Neural progenitor cell (in vitro differentiated cells): ENCODE measurements around the gene SMIM35. TPM values are rescaled to one million over a fixed set of nuclear protein-coding genes. Genes with fewer than 3 reads are reported as not detected.

Experiments used
- DNase-seq: peaks from one replicate; pipeline ENCODE4 v3.0.0-alpha.2; 2016; ENCODE audit warnings: low spot score
- H2AFZ ChIP-seq: fragments of 200-600 bp; sonication (generic); replicated peaks from 2 replicates; pipeline ENCODE4 v1.6.1; 2016; ENCODE audit warnings: antibody characterized with exemption
- H3F3A ChIP-seq: fragments of 200-600 bp; sonication (generic); 2 replicates; pipeline ENCODE4 v1.6.1; 2016; ENCODE audit warnings: antibody characterized with exemption, low read depth
- H3K27ac ChIP-seq: fragments of 200-600 bp; sonication (generic); 2 replicates; pipeline ENCODE4 v1.5.1; 2016; ENCODE audit warnings: mild to moderate bottlenecking
- H3K27me3 ChIP-seq: fragments of 200-600 bp; sonication (generic); 2 replicates; pipeline ENCODE4 v1.6.1; 2016; ENCODE audit warnings: mild to moderate bottlenecking, moderate library complexity
- H3K36me3 ChIP-seq: fragments of 200-600 bp; sonication (generic); 2 replicates; pipeline ENCODE4 v1.5.1; 2016
- H3K4me1 ChIP-seq: fragments of 200-600 bp; sonication (generic); 2 replicates; pipeline ENCODE4 v1.6.1; 2016; ENCODE audit warnings: mixed run types
- H3K4me2 ChIP-seq: fragments of 200-600 bp; sonication (generic); 2 replicates; pipeline ENCODE4 v1.6.1; 2016
- H3K4me3 ChIP-seq: fragments of 200-600 bp; sonication (generic); 2 replicates; pipeline ENCODE4 v1.5.1; 2016
- H3K79me2 ChIP-seq: fragments of 200-600 bp; sonication (generic); 2 replicates; pipeline ENCODE4 v1.6.1; 2016; ENCODE audit warnings: low read depth
- H3K9ac ChIP-seq: fragments of 200-600 bp; sonication (generic); 2 replicates; pipeline ENCODE4 v1.6.1; 2016
- H3K9me3 ChIP-seq: fragments of 200-600 bp; sonication (generic); 2 replicates; pipeline ENCODE4 v1.5.1; 2016; ENCODE audit warnings: low read depth
- H4K20me1 ChIP-seq: fragments of 200-600 bp; sonication (generic); 2 replicates; pipeline ENCODE4 v1.6.1; 2016; ENCODE audit warnings: low read depth
- H3K27ac Mint-ChIP-seq: 3 replicates; pipeline ENCODE4 v1.8.0; 2021; ENCODE audit warnings: mixed read lengths
- H3K27me3 Mint-ChIP-seq: 2 replicates; pipeline ENCODE4 v1.8.0; 2022; ENCODE audit warnings: low read depth, mild to moderate bottlenecking, inconsistent platforms, moderate library complexity, mixed read lengths; ENCODE audit not compliant: insufficient read depth
- H3K36me3 Mint-ChIP-seq: 3 replicates; pipeline ENCODE4 v1.8.0; 2021; ENCODE audit warnings: mixed read lengths
- H3K4me1 Mint-ChIP-seq: 3 replicates; pipeline ENCODE4 v1.8.0; 2021; ENCODE audit warnings: mixed read lengths
- H3K4me3 Mint-ChIP-seq: 3 replicates; pipeline ENCODE4 v1.8.0; 2021; ENCODE audit warnings: mild to moderate bottlenecking, moderate library complexity, mixed read lengths
- H3K9me3 Mint-ChIP-seq: 3 replicates; pipeline ENCODE4 v1.8.0; 2020; ENCODE audit warnings: mixed read lengths
- CTCF ChIP-seq: fragments of 200-600 bp; sonication (generic); IDR thresholded peaks from 2 replicates; pipeline ENCODE4 v1.5.1; 2017; ENCODE audit warnings: antibody characterized with exemption, mild to moderate bottlenecking
- EZH2 ChIP-seq: fragments of 200-600 bp; sonication (generic); IDR thresholded peaks from 2 replicates; pipeline ENCODE4 v1.6.1; 2017; ENCODE audit warnings: antibody characterized with exemption, mild to moderate bottlenecking, moderate library complexity
- EZH2phosphoT487 ChIP-seq: fragments of 200-600 bp; sonication (generic); IDR thresholded peaks from 2 replicates; pipeline ENCODE4 v1.6.1; 2017; ENCODE audit warnings: antibody characterized with exemption
- total RNA-seq: library from RNA; depleted of rRNA; stranded (reverse); fragments of >200 nt; gene quantifications from 2 replicates; pipeline ENCODE4 v1.2.3, GENCODE V29; 2015; ENCODE audit warnings: low replicate concordance

Gene SMIM35
- total RNA-seq, 1 donor from 2014 or later, result not detected

- Histone ChIP-seq H3K36me3 (no peaks in the 10 kb centered on the region), H3K27ac (no peak overlapping the region), H3K27me3 (no peaks in the 10 kb centered on the region), H3K9me3 (no peaks in the 10 kb centered on the region), H3K4me3 (no peak overlapping the region), H3K4me1 (no peaks in the 10 kb centered on the region), H3F3A (no peaks in the 10 kb centered on the region), H4K20me1 (no peaks in the 10 kb centered on the region), H3K9ac (no peak overlapping the region), H3K79me2 (no peaks in the 10 kb centered on the region), H2AFZ (no peak overlapping the region), H3K4me2 (no peak overlapping the region)
- no peak for TF ChIP-seq EZH2phosphoT487
- TF ChIP-seq EZH2, result no peak
- no peak for TF ChIP-seq CTCF
- peaks cover 3% of the 10 kb centered on the region for H3K4me1 Mint-ChIP-seq
- no peak overlapping the region for H3K4me3 Mint-ChIP-seq
- no peaks in the 10 kb centered on the region for H3K9me3 Mint-ChIP-seq
- peaks cover 2% of the 10 kb centered on the region for H3K27me3 Mint-ChIP-seq
- no peak overlapping the region for H3K27ac Mint-ChIP-seq
- DNase-seq, result no peak
- H3K36me3 Mint-ChIP-seq, result no peaks in the 10 kb centered on the region
Observed at GRCh38 chr11:117976445-117976844, 110.3 kb downstream of the SMIM35 start.

DNA sequence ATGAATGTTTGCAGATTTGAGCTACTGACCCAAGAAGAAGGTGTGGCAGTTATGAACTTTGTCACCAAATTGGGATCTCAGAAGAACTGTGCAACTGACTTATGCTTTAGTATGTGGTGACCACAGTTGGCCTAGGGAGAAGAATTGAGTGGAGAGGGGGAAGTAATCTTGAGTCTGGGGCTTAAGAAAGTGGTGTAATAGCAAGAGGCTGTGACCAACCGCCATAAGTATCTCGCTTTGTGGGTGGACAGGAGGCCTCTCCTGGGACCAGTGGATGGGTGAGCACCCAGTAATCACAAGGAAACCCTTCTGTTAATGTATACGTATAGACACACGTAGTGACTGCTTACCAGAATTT, 113.3 kb downstream of the SMIM35 start:
- no peaks in the 10 kb centered on the region for H3K79me2 ChIP-seq
- H3K4me3 ChIP-seq, result no peak overlapping the region
- Mint-ChIP-seq H3K4me3 (no peak overlapping the region), H3K36me3 (no peaks in the 10 kb centered on the region), H3K4me1 (peaks cover 3% of the 10 kb centered on the region), H3K27me3 (peaks cover 5% of the 10 kb centered on the region), H3K27ac (no peak overlapping the region), H3K9me3 (no peaks in the 10 kb centered on the region)
- no peaks in the 10 kb centered on the region for H3F3A ChIP-seq
- DNase-seq, result no peak
- no peaks in the 10 kb centered on the region for H3K36me3 ChIP-seq
- no peak overlapping the region for H3K9ac ChIP-seq
- no peak overlapping the region for H3K4me2 ChIP-seq
- H2AFZ ChIP-seq, result no peak overlapping the region
- H4K20me1 ChIP-seq, result no peaks in the 10 kb centered on the region
- H3K4me1 ChIP-seq, result no peaks in the 10 kb centered on the region
- no peak overlapping the region for H3K27ac ChIP-seq
- no peaks in the 10 kb centered on the region for H3K27me3 ChIP-seq
- no peaks in the 10 kb centered on the region for H3K9me3 ChIP-seq
- TF ChIP-seq EZH2 (no peak), EZH2phosphoT487 (no peak), CTCF (no peak)

DNA sequence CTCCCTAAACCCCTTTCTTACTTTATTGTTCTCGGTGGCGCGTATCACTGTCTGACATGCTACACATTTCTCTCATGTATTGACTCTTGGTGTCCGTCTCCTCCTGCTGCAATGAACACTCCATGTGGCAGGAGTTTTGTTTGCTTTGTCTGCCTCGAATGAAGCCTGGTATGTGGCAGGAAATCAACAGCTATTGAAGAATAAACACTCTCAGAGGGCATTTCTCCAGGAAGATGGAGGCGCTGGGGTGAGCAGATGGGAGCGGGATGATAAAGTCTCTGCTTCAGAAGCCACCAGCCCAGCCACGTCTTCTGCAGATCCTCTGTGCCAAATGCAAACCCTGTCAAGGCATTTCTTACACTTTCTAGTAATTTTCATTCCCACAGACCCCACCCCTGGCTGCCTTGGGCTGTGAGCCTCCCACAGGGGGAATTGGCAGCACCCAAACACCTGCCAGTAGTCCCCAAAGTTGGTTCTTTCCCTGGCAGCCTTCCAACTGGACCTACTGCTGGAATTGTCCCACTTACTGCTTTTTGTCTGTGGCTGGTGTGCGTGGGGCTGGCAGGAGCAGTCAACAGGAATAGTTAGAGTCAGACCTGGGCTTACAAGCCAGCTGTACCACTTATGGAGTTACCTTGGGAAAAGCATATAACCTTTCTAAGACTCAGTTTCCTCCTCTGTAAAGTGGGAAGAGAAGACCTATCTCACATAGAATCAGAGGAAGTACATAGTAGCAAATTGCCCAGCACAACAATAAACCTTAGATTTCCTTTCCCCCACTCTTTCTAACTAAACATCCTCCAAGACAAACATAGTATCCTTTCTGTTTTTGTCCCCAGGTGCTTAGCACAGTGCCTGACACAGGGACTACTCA, 113.9 kb downstream of the SMIM35 start:
- H3K27ac ChIP-seq, result no peak overlapping the region
- no peak overlapping the region for H3K4me3 ChIP-seq
- H3K4me1 Mint-ChIP-seq, result peaks cover 3% of the 10 kb centered on the region
- H3K79me2 ChIP-seq, result no peaks in the 10 kb centered on the region
- no peak overlapping the region for H3K4me2 ChIP-seq
- H3K4me1 ChIP-seq, result no peaks in the 10 kb centered on the region
- H3K27me3 Mint-ChIP-seq, result peaks cover 5% of the 10 kb centered on the region
- H3F3A ChIP-seq, result no peaks in the 10 kb centered on the region
- TF ChIP-seq EZH2 (no peak), EZH2phosphoT487 (no peak), CTCF (no peak)
- H3K9me3 Mint-ChIP-seq, result no peaks in the 10 kb centered on the region
- H3K9me3 ChIP-seq, result no peaks in the 10 kb centered on the region
- H2AFZ ChIP-seq, result no peak overlapping the region
- H3K4me3 Mint-ChIP-seq, result no peak overlapping the region
- H3K27ac Mint-ChIP-seq, result no peak overlapping the region
- H3K36me3 Mint-ChIP-seq, result no peaks in the 10 kb centered on the region
- H3K9ac ChIP-seq, result no peak overlapping the region
- DNase-seq, result no peak
- no peaks in the 10 kb centered on the region for H4K20me1 ChIP-seq
- H3K36me3 ChIP-seq, result no peaks in the 10 kb centered on the region
- no peaks in the 10 kb centered on the region for H3K27me3 ChIP-seq
